GM19372 (cell line): ENCODE measurements around the gene COL18A1.

Experiments used
- ATAC-seq: cut with Tn5 transposase; IDR thresholded peaks from one replicate; pipeline ENCODE4 v1.9.1; 2021; ENCODE audit warnings: mild to moderate bottlenecking, low read depth, moderate library complexity; ENCODE audit not compliant: unreplicated experiment

The COL18A1 gene

DNA sequence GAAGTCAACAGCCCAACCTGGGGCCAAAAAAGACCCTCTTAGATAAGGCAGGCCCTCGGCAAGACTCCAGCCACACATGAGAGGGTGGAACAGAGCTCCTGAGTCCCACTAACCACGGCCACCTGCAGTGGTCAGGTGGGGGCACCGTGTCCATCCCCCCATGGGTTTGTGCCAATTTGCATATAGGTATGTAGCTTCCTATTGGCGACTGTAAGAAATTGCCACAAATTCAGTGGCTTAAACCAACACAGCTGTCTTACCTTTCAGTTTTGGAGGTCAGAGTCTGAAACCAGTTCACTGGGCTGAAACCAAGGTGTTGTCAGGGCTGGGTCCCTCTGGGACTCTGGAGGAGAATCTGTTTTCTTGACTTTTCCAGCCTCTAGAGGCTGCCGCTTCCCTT is 59.3 kb downstream of the COL18A1 start:
- no peak for ATAC-seq

DNA sequence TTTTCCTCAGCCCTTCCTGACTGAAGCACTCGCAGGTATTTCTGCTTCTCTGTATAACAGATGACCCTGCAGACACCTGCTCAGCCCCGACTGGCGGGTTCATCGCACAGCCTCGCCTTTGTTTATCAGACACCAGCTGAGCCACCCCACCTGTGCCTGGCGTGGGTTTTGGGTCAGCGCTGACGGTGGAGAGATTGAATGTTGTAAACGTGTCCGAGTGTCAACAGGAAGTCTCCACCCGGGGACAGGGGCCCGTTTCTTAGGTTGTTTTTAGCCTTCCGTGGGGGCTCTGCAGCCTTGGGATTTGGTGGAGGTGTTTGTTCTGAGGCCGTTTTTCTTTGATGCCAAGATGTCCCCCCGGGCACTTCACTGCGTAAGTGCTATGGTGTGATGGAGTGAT is 60.1 kb downstream of the COL18A1 start:
- ATAC-seq: no peak

DNA sequence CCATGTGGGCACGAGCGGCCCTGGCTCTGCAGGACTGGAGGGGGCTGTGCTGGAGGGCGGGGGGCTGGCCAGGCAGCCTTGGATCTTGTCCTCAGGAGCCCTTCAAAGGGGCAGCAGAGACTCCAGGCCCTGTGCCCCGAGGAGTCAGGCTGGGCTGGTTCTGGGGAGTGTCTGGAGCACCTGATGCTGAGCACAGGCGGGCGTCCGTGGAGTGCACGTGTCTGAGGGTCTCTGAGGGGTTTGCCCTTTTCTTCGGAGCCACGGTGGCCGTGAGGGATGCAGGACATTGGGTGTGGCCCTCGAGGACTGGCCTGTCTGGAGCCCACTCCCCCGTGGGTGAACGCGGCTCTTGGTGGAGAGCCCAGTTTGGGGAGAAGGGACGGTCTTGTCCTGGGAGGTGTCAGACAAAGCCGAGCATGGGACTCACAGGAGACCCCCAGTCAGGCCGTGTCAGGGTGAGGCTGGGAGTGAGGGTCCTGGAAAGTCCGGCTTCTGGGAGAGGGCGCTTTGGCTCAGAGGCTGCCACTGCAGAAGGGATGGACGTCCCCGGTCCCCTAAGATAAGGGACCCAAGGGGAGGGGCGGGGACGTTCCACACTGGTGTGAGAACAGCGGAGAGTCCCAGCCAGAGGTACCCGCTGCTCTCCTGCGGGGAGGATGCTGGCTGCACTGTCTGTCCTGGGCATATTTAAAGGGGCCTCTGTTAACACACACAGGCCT is 60.8 kb downstream of the COL18A1 start:
- ATAC-seq: no peak

DNA sequence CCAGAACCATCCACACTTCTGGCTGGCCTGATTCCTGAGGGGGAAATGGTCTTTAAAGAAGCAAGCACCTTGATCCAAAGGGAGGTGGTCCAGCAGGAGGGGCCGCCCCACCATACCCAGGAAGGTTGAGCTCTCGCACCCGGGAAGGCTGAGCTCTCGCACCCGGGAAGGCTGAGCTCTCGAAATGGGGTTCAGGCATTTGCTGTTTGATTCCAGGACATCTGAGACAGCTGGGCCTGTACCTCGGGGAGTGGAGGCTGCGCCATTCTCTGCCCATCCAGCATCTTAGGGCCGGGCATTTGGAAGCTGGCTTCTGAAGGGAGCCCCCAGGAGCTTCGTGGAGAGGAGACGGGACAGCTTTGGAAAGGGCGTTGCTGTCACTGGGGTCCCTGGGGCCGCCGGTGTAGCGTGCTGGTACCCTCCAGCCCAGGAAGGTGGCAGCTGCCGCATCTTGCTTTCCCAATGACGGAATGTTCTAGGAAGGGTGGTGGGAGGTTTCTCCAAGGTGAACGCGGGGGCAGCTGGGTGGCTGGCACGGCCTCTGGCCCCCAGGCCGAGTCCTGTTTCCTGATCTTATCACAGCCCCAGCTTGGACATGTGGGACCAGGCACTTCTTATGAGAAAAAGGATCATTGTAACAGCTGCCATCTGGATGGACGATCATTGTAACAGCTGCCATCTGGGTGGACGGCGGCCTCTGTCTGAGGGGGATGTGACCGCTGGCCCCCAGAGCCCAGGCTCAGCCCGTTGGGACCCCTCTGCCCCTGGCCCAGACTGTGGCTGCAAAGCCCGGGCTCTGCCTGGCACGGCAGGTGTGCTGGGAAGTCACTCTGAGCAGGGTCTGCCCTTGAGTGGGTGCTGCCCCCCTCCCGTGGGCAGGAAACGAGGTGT is 61.6 kb downstream of the COL18A1 start:
- ATAC-seq: no peak

DNA sequence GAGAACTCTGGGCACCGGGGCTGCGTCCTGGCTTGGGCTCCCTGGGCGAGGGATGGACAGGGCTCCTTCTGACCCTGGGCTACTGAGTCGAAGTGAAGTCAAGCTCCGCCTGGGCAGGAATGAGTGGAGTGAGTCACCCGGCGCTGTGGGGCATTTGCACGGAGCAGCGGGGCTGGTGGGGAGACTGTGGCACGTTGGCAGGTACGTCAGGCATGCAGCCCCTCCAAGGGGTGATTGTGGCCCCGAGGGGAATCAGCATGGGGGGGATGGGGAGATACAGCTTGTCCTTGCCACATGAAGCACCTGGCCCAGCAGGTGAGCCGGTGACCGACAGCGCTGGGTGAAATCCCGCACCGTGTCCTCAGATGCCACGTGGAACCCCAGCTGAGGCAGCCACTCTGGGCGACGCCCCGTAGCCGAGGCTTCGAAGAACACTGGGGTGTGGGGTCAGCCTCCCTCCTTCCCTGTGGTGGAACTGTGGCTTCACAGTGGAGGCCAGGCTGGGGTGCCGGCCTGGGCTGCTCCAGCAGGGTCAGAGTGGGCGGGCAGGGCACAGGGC is 62.3 kb downstream of the COL18A1 start:
- no peak for ATAC-seq

DNA sequence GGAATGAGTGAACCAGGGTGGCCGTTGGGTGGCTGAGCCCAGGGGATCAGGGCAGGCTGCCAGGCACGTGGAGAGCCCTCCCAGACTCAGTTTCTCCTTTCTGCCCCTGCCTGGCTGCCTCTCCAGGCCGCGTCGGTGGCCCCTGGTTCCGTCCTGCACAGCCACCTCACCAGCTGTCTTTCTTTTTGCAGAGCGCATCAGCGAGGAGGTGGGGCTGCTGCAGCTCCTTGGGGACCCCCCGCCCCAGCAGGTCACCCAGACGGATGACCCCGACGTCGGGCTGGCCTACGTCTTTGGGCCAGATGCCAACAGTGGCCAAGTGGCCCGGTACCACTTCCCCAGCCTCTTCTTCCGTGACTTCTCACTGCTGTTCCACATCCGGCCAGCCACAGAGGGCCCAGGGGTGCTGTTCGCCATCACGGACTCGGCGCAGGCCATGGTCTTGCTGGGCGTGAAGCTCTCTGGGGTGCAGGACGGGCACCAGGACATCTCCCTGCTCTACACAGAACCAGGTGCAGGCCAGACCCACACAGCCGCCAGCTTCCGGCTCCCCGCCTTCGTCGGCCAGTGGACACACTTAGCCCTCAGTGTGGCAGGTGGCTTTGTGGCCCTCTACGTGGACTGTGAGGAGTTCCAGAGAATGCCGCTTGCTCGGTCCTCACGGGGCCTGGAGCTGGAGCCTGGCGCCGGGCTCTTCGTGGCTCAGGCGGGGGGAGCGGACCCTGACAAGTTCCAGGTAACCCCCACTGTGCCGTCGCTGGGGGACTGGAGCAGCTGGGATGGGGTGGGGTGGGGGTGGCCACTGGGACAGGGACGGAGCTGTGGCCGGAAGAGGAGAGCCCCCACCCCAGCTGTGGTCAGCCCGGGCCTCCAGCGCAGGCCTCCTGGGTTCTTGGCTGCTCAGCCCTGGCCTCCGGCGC is 63.3 kb downstream of the COL18A1 start:
- no peak for ATAC-seq

DNA sequence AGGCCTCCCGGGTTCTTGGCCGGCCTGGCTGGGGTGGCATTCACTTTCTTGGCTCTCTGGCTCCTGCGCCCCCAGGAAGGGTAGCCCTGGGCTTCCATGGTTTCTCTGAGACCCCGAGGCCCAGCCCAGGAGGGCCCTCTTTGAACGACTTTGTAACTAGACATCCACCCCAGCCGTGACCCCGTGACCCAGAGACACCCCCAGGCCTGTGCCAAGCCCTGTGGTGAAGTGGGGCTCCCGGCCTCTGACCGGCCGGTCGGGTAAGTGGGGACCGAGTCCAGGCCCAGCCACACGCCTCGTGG is 64.0 kb downstream of the COL18A1 start:
- ATAC-seq: no peak

DNA sequence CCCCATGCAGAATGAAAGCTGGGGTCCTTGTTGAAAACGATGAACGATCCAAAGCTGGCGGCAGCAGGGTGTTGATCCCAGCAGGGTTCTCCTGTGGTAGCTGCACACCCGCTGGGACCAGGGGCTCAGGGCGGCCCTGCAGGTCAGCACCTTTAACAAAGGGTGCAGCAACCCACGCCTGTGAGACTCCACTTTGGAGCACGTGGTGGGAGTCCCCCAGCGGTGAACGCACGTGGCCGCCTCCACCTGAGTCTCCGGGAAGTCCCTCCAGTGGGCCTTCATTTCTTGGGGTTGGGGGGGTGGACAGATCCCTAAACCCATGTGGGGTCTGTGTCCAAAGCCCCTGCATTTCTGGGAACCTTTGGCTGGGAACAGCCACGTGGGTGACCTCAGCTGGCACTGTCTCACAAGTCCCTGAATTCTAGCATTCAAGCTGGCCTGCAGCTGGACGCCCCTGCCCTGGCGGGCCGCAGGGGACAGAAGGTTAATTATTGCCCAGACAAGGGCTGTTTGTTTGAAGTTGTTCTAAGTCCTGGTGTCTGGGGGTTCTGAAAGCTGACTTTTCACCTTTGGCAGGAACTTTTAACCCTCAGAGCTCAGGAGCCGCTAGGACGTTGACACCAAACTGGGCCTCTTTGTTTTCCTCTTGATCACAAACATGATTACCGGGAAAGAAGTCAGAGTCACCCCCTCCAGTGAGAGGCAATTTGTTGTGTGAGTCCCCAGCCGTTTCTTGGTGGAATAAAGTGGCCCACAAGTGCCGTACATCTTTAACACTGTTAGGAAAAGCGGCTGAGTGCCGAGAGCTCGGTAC is 64.5 kb downstream of the COL18A1 start:
- no peak for ATAC-seq

DNA sequence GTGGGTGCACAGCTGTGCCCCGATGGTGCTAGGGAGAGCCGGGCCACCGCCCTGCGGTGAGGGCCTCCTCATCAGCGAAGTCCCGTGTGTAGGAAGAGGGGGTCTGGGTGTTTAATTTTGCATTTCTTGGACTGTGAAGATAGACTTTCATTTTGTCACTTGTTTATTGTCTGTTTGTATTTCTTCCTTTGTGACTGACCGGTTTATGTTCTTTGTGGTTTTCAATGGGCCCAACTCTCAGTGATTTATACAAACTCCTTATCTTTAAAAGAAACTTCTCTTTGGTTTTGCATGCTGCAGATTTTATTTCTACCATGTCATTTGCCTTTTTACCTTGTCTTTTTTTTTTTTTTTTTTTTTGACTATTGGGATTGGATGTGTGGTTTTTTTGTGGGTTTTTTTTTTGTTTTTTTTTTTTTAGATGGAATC is 65.1 kb downstream of the COL18A1 start:
- no peak for ATAC-seq

DNA sequence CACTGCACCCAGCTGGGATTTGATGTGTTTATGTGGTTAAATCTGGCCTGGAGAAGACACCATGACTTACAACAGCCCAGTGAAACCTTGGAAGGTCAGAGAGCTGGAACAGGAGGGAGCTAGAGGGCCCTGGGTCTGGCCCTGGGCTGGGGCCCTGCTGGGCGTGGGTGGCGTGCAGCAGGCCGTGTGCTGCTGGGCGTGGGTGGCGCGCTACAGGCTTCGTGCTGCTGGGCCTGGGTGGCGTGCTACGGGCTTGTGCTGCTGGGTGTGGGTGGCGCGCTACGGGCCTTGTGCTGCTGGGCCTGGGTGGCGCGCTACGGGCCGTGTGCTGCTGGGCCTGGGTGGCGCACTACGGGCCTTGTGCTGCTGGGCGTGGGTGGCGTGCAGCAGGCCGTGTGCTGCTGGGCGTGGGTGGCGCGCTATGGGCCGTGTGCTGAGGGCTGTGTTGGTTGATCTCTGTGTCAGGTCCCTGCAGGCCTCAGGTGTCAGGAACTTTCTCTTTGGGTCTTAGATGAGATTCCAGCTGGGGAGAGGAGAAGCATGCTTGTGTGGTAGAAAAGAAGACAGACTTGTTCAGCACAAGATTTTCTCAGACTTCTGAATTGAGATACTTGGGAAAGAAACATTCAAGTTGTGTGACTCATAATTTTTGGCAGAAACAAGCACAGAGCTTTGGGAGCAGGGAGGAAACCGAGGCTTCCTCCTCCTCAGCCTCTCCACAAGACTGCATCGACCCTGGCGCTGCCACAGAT is 66.0 kb downstream of the COL18A1 start:
- no peak for ATAC-seq

DNA sequence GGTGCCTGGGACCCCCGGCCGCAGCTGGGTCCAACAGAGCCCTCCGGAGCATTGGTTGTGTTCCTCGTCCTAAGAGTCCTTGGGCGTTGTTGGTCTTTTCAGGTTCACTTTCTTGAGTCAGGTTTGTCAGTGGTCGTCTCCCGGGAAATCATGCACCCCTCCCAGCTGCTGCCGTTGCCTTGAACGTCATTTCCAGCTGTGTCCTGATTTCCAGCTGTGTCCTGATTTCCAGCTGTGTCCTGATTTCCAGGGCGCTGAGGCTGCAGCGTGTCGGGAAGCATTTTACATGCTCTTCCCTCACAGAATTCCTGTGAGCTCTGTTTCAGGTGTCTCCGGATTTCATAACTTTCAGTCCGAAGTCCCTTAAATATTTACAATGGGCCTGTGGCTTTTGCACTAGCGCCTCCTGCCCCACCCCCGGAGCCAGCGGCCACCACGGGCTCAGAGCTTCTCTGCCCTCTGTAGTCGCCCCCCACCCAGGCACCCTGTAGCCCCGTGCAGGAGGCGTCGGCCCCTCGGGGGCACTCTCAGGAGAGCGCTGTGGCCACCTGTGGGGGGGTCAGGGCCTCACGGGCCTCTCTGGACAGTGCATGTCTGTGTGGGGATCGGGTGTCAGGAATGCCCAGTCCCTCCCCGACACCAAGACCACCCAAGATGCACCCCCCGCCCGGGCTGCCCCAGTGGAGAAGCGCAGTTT is 66.7 kb downstream of the COL18A1 start:
- ATAC-seq: no peak

DNA sequence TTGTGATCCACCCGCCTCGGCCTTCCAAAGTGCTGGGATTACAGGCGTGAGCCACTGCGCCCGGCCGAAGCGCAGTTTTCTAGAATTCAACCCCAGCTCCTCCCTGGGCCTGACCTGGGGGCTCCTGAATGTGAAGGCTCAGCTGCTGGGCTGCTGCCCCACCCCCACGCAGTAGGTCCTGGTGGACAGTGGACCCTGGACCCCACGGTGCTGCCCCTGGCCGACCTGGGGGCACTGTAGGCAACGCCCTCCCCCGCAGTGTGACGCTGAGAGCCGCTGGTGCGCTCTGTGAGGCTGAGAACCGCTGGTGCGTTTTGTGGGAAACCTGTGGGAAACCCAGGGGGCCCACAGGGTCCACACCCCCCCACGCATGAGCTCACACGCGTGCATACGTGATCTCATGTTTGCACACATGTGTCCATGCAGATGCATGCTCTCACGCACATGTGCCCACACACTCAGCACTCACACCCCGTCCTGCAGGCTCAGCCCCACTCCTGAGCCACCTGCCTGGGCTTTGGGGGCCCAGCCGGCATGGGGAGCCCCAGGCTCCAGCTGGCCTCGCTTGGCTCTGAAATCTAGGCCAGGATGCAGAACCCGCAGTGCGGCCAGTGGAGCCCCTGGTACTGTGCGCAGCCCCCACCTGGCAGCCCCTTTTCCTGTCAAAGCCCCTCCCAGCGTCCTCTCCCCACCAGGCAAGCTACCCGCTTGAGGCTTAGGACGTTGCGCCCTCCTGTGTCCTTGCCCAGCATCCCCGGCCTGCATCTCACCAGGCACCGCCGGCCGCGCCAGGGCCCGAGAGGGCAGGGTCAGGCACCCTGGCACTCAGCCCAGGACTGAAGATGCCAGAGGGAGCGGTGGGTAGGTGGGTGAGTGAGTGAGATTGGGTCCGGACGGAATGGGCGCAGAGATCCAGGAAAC is 67.7 kb downstream of the COL18A1 start:
- ATAC-seq: no peak

DNA sequence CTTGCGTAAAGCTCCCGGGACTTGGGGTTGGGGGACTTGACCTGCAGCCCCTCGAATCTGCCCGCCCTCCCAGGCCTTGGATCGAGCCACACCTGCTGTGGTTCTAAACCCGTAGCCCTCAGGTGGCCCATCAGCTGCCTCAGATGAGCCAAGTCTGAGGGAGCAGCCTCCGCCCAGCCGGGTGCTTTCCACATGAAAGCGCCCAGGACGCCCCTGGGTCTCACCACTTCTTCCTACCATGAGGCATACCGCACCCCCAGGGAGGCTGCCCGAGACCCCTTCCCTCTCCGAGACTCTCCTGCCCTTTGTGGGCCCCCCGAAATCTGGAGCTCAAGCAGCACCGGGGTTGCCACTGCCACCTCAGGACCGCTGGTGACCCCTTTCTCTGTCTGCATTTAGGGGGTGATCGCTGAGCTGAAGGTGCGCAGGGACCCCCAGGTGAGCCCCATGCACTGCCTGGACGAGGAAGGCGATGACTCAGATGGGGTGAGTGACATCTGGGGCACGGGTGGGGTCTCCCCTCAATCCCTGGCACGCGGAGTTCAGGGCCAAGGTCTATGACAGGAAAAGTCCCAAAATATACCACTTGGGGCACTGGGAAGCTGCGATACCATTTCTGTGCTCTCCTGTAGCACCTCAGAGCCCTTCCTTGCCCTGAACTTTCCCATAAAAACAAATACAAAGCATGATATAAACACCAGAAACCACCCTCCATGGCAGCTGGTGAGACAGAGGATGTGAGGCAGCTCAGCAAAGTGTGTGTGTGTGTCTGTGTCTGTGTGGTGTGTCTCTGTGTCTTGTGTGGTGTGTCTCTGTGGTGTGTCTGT is 68.7 kb downstream of the COL18A1 start:
- ATAC-seq: no peak

DNA sequence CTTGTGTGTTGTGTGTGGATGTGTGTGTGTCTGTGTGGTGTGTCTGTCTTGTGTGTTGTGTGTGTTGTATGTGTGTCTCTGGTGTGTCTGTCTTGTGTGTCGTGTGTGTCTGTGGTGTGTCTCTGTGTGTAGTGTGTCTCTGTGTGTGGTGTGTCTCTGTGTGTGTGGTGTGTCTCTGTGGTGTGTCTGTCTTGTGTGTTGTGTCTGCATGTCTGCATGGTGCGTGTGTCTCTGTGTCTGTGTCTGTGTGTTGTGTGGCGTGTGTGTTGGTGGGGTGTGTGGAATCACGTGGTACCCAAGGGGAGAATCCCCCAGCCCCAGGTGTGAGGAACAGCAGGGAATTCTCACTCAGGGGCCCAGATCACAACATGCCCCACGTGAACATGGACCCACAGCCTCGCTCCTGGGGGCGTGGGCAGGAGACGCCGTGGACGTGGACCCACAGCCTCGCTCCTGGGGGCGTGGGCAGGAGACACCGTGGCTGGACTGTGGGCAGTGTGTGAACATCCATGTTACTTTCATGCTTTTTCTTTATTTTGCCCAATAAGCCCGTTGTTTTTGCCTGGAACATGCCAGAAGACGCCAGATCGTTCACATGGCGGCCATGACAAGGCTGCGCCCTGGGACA is 69.5 kb downstream of the COL18A1 start:
- no peak for ATAC-seq

DNA sequence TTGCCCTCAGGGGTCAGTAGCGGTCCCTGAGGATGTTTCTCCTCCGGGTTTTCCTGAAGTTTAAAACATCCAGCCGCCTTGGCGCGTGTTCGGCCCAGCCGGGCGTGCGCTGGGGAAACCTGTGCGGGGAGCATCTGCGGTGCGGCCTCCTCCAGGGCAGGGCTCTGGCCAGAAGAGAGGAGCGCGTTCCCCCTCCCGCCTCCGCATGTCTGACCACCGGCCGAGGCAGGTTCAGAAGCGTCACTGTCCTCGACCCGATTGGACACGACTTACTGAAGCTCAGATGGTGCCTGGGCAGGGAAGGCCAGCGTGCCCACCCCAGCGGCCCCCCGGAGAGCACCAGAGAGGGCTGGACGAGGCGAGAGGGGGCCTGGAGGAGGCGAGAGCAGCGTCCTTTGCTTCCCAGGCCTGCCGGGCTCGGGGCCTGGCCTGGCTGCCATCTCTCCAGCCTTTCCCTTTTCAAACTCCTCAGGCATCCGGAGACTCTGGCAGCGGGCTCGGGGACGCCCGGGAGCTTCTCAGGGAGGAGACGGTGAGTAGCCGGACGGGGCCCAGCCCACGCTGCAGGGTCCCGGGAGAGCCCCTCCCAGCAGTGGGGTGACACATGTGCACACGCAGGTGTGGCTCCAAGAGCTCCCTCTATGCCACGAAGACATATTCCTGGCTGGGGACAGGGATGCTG is 70.2 kb downstream of the COL18A1 start:
- ATAC-seq: no peak
